Upper lobe of left lung (tissue), 4 donors: Measurements from ENCODE around the gene HIRA.
A peak's percentile ranks its signal among the peaks of the same experiment; 100 is the strongest.

Source experiments
- CTCF ChIP-seq, 6 experiments: fragments of 450-650 bp in 4 of 6; fragments of 200-600 bp in 2 of 6; sonication (generic) in 2 of 6; IDR thresholded peaks; one replicate each; pipeline ENCODE4 v1.5.1; 2016 to 2019; ENCODE audit warnings: antibody characterized with exemption in 6 of 6
- EP300 ChIP-seq, 4 donors: sonication (generic); formaldehyde crosslinking; IDR thresholded peaks; one replicate each; pipeline ENCODE4 v1.5.1; 2017; ENCODE audit warnings: antibody characterized with exemption in 4 of 4, control low read depth in 2 of 4
- POLR2A ChIP-seq, 4 donors: fragments of 450-650 bp; IDR thresholded peaks; one replicate each; pipeline ENCODE4 v1.5.1; 2016 to 2017; ENCODE audit warnings: antibody characterized with exemption in 4 of 4, mild to moderate bottlenecking in 2 of 4
- POLR2AphosphoS5 ChIP-seq, 2 donors: sonication (generic); formaldehyde crosslinking; IDR thresholded peaks; one replicate each; pipeline ENCODE4 v1.5.1; 2017; ENCODE audit warnings: antibody characterized with exemption in 2 of 2

GRCh38 chr22:19463491-19464469, 32.2 kb upstream of the HIRA start:
- no peak for TF ChIP-seq CTCF (IDR thresholded peaks at IDR 0.05)
- no peak for TF ChIP-seq POLR2A (IDR thresholded peaks at IDR 0.05)
- peak; percentile 23 to 75 for TF ChIP-seq POLR2AphosphoS5 (IDR thresholded peaks at IDR 0.05)
- no peak for TF ChIP-seq EP300 (IDR thresholded peaks at IDR 0.05)
